Type B pancreatic cell (in vitro differentiated cells): ENCODE data around the gene NEO1. TPM values are rescaled to one million over a fixed set of nuclear protein-coding genes. Genes with fewer than 3 reads are reported as not detected.

Experiments
- DNase-seq: peaks from one replicate; pipeline ENCODE4 v3.0.0; 2021; ENCODE audit warnings: mixed read lengths; ENCODE audit not compliant: unreplicated experiment; ENCODE audit errors: extremely low spot score
- H3K27ac Mint-ChIP-seq: 2 replicates; pipeline ENCODE4 v1.8.0; 2021; ENCODE audit warnings: mild to moderate bottlenecking, mixed read lengths
- H3K27me3 Mint-ChIP-seq: 2 replicates; pipeline ENCODE4 v1.8.0; 2021; ENCODE audit warnings: mixed read lengths
- H3K36me3 Mint-ChIP-seq: 2 replicates; pipeline ENCODE4 v1.8.0; 2021; ENCODE audit warnings: mixed read lengths
- H3K4me1 Mint-ChIP-seq: one replicate; pipeline ENCODE4 v1.8.0; 2021; ENCODE audit warnings: mixed read lengths; ENCODE audit not compliant: unreplicated experiment
- H3K4me3 Mint-ChIP-seq: 2 replicates; pipeline ENCODE4 v1.8.0; 2021; ENCODE audit warnings: mild to moderate bottlenecking, mixed read lengths
- H3K9me3 Mint-ChIP-seq: 2 replicates; pipeline ENCODE4 v1.8.0; 2021; ENCODE audit warnings: mixed read lengths
- total RNA-seq: library from RNA; stranded (reverse); gene quantifications from 2 replicates; pipeline ENCODE4 v1.2.1, GENCODE V29; 2021; ENCODE audit warnings: low replicate concordance
- TF ChIP-seq, protein P1 (sequence below): fragments of 200-600 bp; sonication (generic); conservative IDR thresholded peaks from 2 replicates; pipeline ENCODE4 v1.5.0; 2021; ENCODE audit warnings: antibody characterized with exemption, mild to moderate bottlenecking

Gene NEO1
- total RNA-seq, 1 donor from 2014 or later, result 94.7 TPM

DNA sequence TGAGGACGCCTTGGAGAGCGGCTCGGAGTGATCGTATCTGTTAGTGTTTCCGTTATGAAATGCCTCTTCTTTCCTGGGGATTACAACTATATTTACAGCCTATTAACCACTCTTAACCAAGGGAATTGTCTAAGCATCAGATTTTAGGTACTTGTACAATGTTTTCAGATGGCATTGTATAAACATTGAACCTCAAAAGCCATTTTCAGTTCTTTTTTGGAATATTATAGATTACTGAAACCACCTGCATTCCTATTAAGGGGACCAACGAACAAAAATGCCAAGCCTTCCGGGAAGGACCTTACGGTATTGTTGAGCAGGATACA is 1.1 kb downstream of the NEO1 start:
- H3K4me1 Mint-ChIP-seq, result peaks cover 21% of the 10 kb centered on the region
- H3K27ac Mint-ChIP-seq, result peak overlapping the region; percentile 90
- no peaks in the 10 kb centered on the region for H3K36me3 Mint-ChIP-seq
- H3K4me3 Mint-ChIP-seq, result peak overlapping the region; percentile 97
- no peaks in the 10 kb centered on the region for H3K9me3 Mint-ChIP-seq
- TF ChIP-seq, protein P1, sequence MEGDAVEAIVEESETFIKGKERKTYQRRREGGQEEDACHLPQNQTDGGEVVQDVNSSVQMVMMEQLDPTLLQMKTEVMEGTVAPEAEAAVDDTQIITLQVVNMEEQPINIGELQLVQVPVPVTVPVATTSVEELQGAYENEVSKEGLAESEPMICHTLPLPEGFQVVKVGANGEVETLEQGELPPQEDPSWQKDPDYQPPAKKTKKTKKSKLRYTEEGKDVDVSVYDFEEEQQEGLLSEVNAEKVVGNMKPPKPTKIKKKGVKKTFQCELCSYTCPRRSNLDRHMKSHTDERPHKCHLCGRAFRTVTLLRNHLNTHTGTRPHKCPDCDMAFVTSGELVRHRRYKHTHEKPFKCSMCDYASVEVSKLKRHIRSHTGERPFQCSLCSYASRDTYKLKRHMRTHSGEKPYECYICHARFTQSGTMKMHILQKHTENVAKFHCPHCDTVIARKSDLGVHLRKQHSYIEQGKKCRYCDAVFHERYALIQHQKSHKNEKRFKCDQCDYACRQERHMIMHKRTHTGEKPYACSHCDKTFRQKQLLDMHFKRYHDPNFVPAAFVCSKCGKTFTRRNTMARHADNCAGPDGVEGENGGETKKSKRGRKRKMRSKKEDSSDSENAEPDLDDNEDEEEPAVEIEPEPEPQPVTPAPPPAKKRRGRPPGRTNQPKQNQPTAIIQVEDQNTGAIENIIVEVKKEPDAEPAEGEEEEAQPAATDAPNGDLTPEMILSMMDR, result no peak
- no peak for DNase-seq
- H3K27me3 Mint-ChIP-seq, result peaks cover 3% of the 10 kb centered on the region

DNA sequence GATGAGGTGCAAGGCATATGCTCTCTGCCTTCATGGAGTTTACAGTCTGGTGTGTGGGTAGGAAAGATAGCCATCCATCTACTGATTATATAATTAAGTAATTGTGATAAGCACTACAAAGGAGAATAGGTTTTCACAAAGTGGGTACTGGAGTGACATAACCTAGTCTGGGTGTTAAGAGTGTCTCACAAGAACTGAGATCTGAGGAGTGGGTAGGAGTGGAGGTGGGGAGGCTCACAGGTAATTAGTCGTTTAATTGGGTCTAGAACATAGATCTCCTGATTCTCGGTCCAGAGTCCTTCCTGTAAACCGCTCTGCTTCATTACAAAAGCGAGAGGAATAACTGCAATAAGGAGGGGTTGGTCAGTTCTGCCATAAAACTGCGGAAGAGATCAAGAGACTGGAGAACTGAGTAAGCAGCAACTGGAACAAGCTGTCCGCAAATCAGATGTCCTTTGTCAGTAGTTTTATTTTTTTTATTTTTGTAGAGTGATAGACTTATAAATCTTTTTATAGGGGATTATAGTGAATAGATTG is 2.2 kb downstream of the NEO1 start:
- H3K27me3 Mint-ChIP-seq, result peaks cover 3% of the 10 kb centered on the region
- H3K9me3 Mint-ChIP-seq, result no peaks in the 10 kb centered on the region
- H3K27ac Mint-ChIP-seq, result no peak overlapping the region
- TF ChIP-seq, protein P1, result no peak
- H3K36me3 Mint-ChIP-seq, result no peaks in the 10 kb centered on the region
- DNase-seq, result no peak
- peaks cover 16% of the 10 kb centered on the region for H3K4me1 Mint-ChIP-seq
- H3K4me3 Mint-ChIP-seq, result no peak overlapping the region

DNA sequence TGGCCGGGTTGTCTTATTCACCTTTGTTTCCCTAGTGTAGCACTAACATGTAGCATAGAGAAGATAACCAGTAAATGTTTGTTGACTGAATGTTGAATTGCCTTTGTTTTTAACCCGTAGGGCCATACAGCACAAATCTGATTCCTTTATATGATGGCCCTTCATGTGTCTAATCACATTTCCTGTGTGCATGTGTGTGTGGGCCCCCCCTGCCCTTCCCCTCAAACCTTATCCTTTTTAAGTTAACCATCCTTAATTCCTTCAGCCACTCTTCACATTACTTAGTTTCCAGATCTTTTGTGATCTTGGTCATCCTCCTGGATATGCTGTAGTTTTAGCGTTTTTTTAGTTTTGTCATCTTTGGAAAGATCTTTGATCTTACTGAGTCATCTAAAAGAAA is 4.2 kb downstream of the NEO1 start:
- Mint-ChIP-seq H3K4me3 (no peak overlapping the region), H3K4me1 (peaks cover 6% of the 10 kb centered on the region), H3K36me3 (no peaks in the 10 kb centered on the region), H3K9me3 (no peaks in the 10 kb centered on the region), H3K27ac (no peak overlapping the region), H3K27me3 (no peaks in the 10 kb centered on the region)
- DNase-seq, result no peak
- TF ChIP-seq, protein P1, result no peak

DNA sequence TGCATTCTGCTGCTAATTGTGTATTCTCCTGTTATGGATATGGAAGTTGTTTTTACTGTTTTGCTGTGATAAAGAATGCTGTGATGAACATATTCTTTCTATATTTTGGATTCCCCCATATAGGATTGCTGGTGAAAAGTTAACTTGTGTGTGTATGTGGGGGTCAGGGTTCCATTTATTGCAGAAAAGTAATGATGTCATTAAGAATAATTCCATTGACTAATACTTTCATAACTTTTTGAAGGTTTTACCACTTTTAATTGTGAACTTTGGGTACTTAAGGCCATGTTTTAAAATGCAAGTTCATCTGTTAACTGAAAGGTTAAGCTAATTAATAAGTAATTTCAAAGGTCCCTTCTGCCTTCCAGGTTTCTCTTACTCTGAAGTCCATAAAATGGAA is 6.2 kb downstream of the NEO1 start:
- H3K4me3 Mint-ChIP-seq, result no peak overlapping the region
- H3K4me1 Mint-ChIP-seq, result peaks cover 12% of the 10 kb centered on the region
- no peak for DNase-seq
- no peak overlapping the region for H3K27ac Mint-ChIP-seq
- no peaks in the 10 kb centered on the region for H3K9me3 Mint-ChIP-seq
- TF ChIP-seq, protein P1, result no peak
- no peaks in the 10 kb centered on the region for H3K27me3 Mint-ChIP-seq
- no peaks in the 10 kb centered on the region for H3K36me3 Mint-ChIP-seq

DNA sequence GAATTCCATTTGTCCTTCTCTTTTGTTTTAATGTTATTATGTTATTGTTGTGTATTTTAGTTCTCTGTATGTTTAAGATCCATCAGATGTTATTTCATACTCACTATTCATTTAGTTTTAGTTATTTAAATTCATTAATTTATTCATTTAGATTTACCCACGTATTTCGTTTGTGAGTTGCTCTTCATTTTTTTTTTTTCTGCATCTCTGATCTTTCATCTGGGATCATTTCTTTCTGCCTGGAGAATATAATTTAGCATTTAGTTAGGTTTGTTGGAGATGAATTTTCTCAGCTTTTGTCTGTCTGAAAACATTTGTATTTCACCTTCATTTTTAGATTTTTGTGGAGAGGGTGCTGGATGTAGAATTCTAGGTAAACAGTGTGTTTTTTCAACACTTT is 12.9 kb downstream of the NEO1 start:
- TF ChIP-seq, protein P1, result no peak
- Mint-ChIP-seq H3K36me3 (no peaks in the 10 kb centered on the region), H3K9me3 (no peaks in the 10 kb centered on the region), H3K27ac (no peak overlapping the region), H3K4me1 (peaks cover 22% of the 10 kb centered on the region), H3K27me3 (no peaks in the 10 kb centered on the region), H3K4me3 (no peak overlapping the region)
- DNase-seq, result no peak

DNA sequence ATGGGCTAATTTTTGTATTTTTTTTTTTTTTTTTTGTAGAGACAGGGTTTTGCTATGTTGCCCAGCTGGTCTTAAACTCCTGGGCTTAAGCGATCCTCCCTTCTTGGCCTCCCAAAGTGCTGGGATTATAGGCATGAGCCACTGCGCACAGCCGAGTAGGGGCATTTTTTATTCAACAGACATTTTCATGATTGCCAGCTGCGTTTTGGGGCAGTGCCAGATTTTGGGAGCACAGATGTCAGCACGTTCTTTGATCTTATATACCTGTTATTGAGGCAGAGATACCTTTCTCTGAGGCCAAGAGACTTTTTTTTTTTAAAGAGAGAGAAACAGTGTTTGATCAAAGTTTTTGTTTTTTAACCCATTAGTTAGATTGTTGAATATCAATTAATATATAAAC is 16.8 kb downstream of the NEO1 start:
- TF ChIP-seq, protein P1, result no peak
- no peak for DNase-seq
- H3K4me1 Mint-ChIP-seq, result peaks cover 9% of the 10 kb centered on the region
- H3K36me3 Mint-ChIP-seq, result no peaks in the 10 kb centered on the region
- H3K27ac Mint-ChIP-seq, result no peak overlapping the region
- H3K9me3 Mint-ChIP-seq, result no peaks in the 10 kb centered on the region
- no peaks in the 10 kb centered on the region for H3K27me3 Mint-ChIP-seq
- H3K4me3 Mint-ChIP-seq, result no peak overlapping the region
